GM12878 (cell line): Measurements from ENCODE around the gene PCSK5. TPM values are rescaled to one million over a fixed set of nuclear protein-coding genes. Genes with fewer than 3 reads are reported as not detected.

Experiments used
- ATAC-seq: fragments of 200-7000 bp; cut with Tn5 transposase; 3 replicates; pipeline ENCODE4 v1.9.1; 2020; ENCODE audit warnings: mild to moderate bottlenecking, moderate library complexity
- BruUV-seq: library from RNA; stranded (reverse); fragments of 400-500 nt; replicated peaks from 2 replicates; lab custom pipeline; 2021; lab: Mats Ljungman, UMichigan
- CTCF ChIA-PET: fragments of 300-600 bp; sonication (Branson Sonifier 250); formaldehyde crosslinking; extraction: SDS; loops from one replicate; lab custom pipeline; 2021; ENCODE audit warnings: inconsistent platforms; lab: Yijun Ruan, JAX
- POLR2A ChIA-PET: fragments of 350-600 bp; formaldehyde crosslinking; extraction: SDS; loops from one replicate; lab custom pipeline; 2021; ENCODE audit warnings: inconsistent platforms; lab: Charles Lee
- RAD21 ChIA-PET: fragments of 300-600 bp; sonication (Branson Sonifier 250); formaldehyde crosslinking; loops from one replicate; lab custom pipeline; 2023; ENCODE audit warnings: antibody characterized with exemption; ENCODE audit not compliant: unreplicated experiment; lab: Charles Lee
- SMC1A ChIA-PET: fragments of 300-600 bp; sonication (Branson Sonifier 250); formaldehyde crosslinking; loops from one replicate; lab custom pipeline; 2023; ENCODE audit not compliant: unreplicated experiment, uncharacterized antibody; lab: Charles Lee
- DNase-seq: peaks from one replicate; pipeline ENCODE4 v3.0.0-alpha.2; 2011; ENCODE audit warnings: low read depth, low spot score
- FAIRE-seq: peaks from 3 replicates; lab custom pipeline; 2011; peaks lifted over from hg19 to GRCh38; lab: Jason Lieb, UNC
- H2AFZ ChIP-seq: 2 replicates; pipeline ENCODE4 v1.6.0; 2011; ENCODE audit warnings: low read depth, low read length, control low read depth; ENCODE audit not compliant: control insufficient read depth
- H3K27ac ChIP-seq: 2 replicates; pipeline ENCODE4 v1.5.1; 2011; ENCODE audit warnings: control low read depth; ENCODE audit not compliant: control insufficient read depth, insufficient read depth
- H3K27me3 ChIP-seq, 2 experiments: replicated peaks in 1 of 2; 2 replicates each; pipeline versions ENCODE4 v1.6.0 to v1.6.1; 2011; ENCODE audit warnings: low read length in 1 of 2; ENCODE audit not compliant: control insufficient read depth in 2 of 2, insufficient read depth in 2 of 2
- H3K36me3 ChIP-seq, 2 experiments: 2 replicates each; pipeline ENCODE4 v1.5.1; 2011; ENCODE audit warnings: low read length in 1 of 2; ENCODE audit not compliant: control insufficient read depth in 2 of 2, insufficient read depth in 2 of 2
- H3K4me1 ChIP-seq: 2 replicates; pipeline ENCODE4 v1.6.1; 2011; ENCODE audit warnings: mild to moderate bottlenecking, low read length, moderate library complexity, mixed read lengths; ENCODE audit not compliant: control insufficient read depth, insufficient read depth
- H3K4me2 ChIP-seq: 2 replicates; pipeline ENCODE4 v1.6.0; 2011; ENCODE audit warnings: control low read depth; ENCODE audit not compliant: control insufficient read depth, insufficient read depth
- H3K4me3 ChIP-seq: fragments of 200-600 bp; sonication (generic); 2 replicates; pipeline ENCODE4 v1.5.1; 2016
- H3K79me2 ChIP-seq: 2 replicates; pipeline ENCODE4 v1.6.0; 2011; ENCODE audit warnings: low read length; ENCODE audit not compliant: control insufficient read depth, insufficient read depth
- H3K9ac ChIP-seq: 2 replicates; pipeline ENCODE4 v1.8.0; 2011; ENCODE audit warnings: low read length, control low read depth, mixed read lengths; ENCODE audit not compliant: control insufficient read depth, insufficient read depth
- H3K9me3 ChIP-seq: replicated peaks from 3 replicates; pipeline ENCODE4 v1.5.1; 2011; ENCODE audit warnings: mild to moderate bottlenecking, low read length; ENCODE audit not compliant: control insufficient read depth, insufficient read depth
- H4K20me1 ChIP-seq: 2 replicates; pipeline ENCODE4 v1.6.0; 2011; ENCODE audit not compliant: control insufficient read depth, insufficient read depth
- BCL11A ChIP-seq: IDR thresholded peaks from 2 replicates; pipeline ENCODE4 v1.6.1; 2011; ENCODE audit warnings: low read depth, low read length
- BMI1 ChIP-seq: fragments of 450-650 bp; IDR thresholded peaks from 2 replicates; pipeline ENCODE4 v1.6.1; 2016; ENCODE audit warnings: mild to moderate bottlenecking, moderate library complexity, borderline replicate concordance
- CBX5 ChIP-seq: sonication (generic); IDR thresholded peaks from 2 replicates; pipeline ENCODE4 v1.6.1; 2016; ENCODE audit warnings: low read depth, moderate library complexity, mild to moderate bottlenecking, inconsistent platforms
- CREB1 ChIP-seq: IDR thresholded peaks from 2 replicates; pipeline ENCODE4 v1.6.1; 2012; ENCODE audit warnings: low read depth, mild to moderate bottlenecking, inconsistent platforms
- DPF2 ChIP-seq: fragments of 450-650 bp; IDR thresholded peaks from 2 replicates; pipeline ENCODE4 v1.6.1; 2017; ENCODE audit warnings: mild to moderate bottlenecking
- FOS ChIP-seq: IDR thresholded peaks from 3 replicates; pipeline ENCODE4 v1.6.1; 2011; ENCODE audit warnings: borderline replicate concordance; ENCODE audit not compliant: insufficient read length; ENCODE audit errors: extremely low read depth
- USF1 ChIP-seq: IDR thresholded peaks from 2 replicates; pipeline ENCODE4 v1.6.1; 2011; ENCODE audit warnings: borderline replicate concordance, low read depth, mild to moderate bottlenecking, moderate library complexity, mixed read lengths, low read length; ENCODE audit not compliant: insufficient read depth; ENCODE audit errors: extremely low read length
- ZNF274 ChIP-seq: IDR thresholded peaks from one replicate; pipeline ENCODE4 v1.8.0; 2011; ENCODE audit not compliant: insufficient read length, insufficient read depth
- in situ Hi-C: fragments of 300-500 bp; cut with MboI; formaldehyde crosslinking; loops from 9 replicates; pipeline ENCODE4 v1.14.3; 2018; ENCODE audit warnings: mixed read lengths
- intact Hi-C: fragments of 100-400 bp; cut with micrococcal nuclease; formaldehyde crosslinking; loops from one replicate; pipeline ENCODE4 v1.14.2; 2022; ENCODE audit not compliant: unreplicated experiment
- polyA plus RNA-seq, 11 experiments: library from polyadenylated mRNA; depleted of rRNA in 4 of 11; unstranded in 6 of 11; stranded (reverse) in 5 of 11; fragments of >200 nt; fragmentation: Nextera tagmentation in 4 of 11; fragmentation: Illumina TruSeq in 1 of 11; extraction: Ambion mirVana in 4 of 11; extraction: Trizol in 1 of 11; gene quantifications; 1 replicate in 1 of 11; 2 replicates in 10 of 11; pipeline versions ENCODE4 v1.2.1 to v1.2.3, GENCODE V29; 2011 to 2016; ENCODE audit warnings: inconsistent platforms in 2 of 11, missing spikeins in 2 of 11, low read depth in 1 of 11
- total RNA-seq, 4 experiments: library from RNA; depleted of rRNA in 3 of 4; stranded (reverse); fragments of >200 nt in 3 of 4; fragmentation: Illumina TruSeq in 1 of 4; extraction: Trizol in 1 of 4; gene quantifications; 2 replicates each; pipeline versions ENCODE4 v1.2.1 to v1.2.3, GENCODE V29; 2013 to 2021
- TF ChIP-seq, protein P1 (sequence below): fragments of 450-650 bp; IDR thresholded peaks from 2 replicates; pipeline ENCODE4 v1.6.1; 2017; ENCODE audit warnings: mild to moderate bottlenecking
- TF ChIP-seq, protein P2 (sequence below): IDR thresholded peaks from 2 replicates; pipeline ENCODE4 v1.6.1; 2011; ENCODE audit warnings: low read depth, mild to moderate bottlenecking, low read length, moderate library complexity, borderline replicate concordance; ENCODE audit errors: extremely low read depth
- TF ChIP-seq, protein P3 (sequence below), 3 experiments: IDR thresholded peaks in 2 of 3; conservative IDR thresholded peaks in 1 of 3; 2 replicates each; pipeline ENCODE4 v1.5.1; 2011; ENCODE audit warnings: low read depth in 3 of 3, low read length in 3 of 3, mild to moderate bottlenecking in 3 of 3, control low read depth in 2 of 3, moderate library complexity in 2 of 3, inconsistent platforms in 1 of 3, mixed read lengths in 1 of 3; ENCODE audit not compliant: control insufficient read depth in 2 of 3, insufficient read depth in 1 of 3; ENCODE audit errors: extremely low read depth in 1 of 3
- TF ChIP-seq, protein P4 (sequence below): fragments of 450-650 bp; IDR thresholded peaks from 2 replicates; pipeline ENCODE4 v1.6.1; 2017; ENCODE audit warnings: mild to moderate bottlenecking, moderate library complexity

PCSK5 gene
- total and polyA plus RNA-seq, 10 of the 15 experiments (the other 5 are each of a cell fraction or from before 2014, with no cell fraction given), result 0.01 to 0.13 (median 0.04) TPM; not detected in 3

GRCh38 chr9:75903785-75904360 is 13.4 kb downstream of the PCSK5 start (continued):
- no peak for TF ChIP-seq USF1
- no peak for TF ChIP-seq BMI1
- TF ChIP-seq CBX5, result no peak
- TF ChIP-seq CREB1, result no peak
- TF ChIP-seq, protein P1, sequence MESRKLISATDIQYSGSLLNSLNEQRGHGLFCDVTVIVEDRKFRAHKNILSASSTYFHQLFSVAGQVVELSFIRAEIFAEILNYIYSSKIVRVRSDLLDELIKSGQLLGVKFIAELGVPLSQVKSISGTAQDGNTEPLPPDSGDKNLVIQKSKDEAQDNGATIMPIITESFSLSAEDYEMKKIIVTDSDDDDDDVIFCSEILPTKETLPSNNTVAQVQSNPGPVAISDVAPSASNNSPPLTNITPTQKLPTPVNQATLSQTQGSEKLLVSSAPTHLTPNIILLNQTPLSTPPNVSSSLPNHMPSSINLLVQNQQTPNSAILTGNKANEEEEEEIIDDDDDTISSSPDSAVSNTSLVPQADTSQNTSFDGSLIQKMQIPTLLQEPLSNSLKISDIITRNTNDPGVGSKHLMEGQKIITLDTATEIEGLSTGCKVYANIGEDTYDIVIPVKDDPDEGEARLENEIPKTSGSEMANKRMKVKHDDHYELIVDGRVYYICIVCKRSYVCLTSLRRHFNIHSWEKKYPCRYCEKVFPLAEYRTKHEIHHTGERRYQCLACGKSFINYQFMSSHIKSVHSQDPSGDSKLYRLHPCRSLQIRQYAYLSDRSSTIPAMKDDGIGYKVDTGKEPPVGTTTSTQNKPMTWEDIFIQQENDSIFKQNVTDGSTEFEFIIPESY, result no peak
- no peak for TF ChIP-seq BCL11A
- TF ChIP-seq, protein P2, sequence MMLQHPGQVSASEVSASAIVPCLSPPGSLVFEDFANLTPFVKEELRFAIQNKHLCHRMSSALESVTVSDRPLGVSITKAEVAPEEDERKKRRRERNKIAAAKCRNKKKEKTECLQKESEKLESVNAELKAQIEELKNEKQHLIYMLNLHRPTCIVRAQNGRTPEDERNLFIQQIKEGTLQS, result no peak

DNA sequence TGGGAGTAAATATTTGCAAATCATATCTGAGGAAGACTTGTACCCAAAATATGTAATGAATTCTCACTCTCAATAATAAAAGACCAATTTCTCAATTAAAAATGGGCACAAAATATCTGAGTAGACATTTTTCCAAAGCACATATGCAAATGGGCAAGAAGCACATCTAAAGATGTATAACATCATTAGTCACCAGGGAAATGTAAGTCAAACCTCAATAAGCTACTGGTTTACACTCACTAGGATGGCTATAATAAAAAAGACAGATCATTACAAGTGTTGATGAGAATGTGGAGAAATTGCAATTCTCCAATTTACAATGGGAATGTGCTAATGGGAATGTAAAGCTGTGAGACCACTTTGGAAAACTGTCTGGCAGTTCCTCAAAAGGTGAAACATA is 13.9 kb downstream of the PCSK5 start:
- Histone ChIP-seq H2AFZ (no peak overlapping the region), H3K4me1 (no peaks in the 10 kb centered on the region), H3K4me2 (no peak overlapping the region), H3K27me3 (no peaks in the 10 kb centered on the region), H4K20me1 (no peaks in the 10 kb centered on the region), H3K4me3 (no peak overlapping the region), H3K36me3 (no peaks in the 10 kb centered on the region), H3K27ac (no peak overlapping the region), H3K9ac (no peak overlapping the region), H3K9me3 (no peaks in the 10 kb centered on the region), H3K79me2 (no peaks in the 10 kb centered on the region)
- DNase-seq, result no peak
- in situ Hi-C loops (no loop called here), intact Hi-C loops (no loop called here)
- FAIRE-seq, result no peak
- ChIA-PET RAD21 (no interaction called here), CTCF (no interaction called here), SMC1A (no interaction called here), POLR2A (no interaction called here)
- no TSS peak for BruUV-seq
- no peak for ATAC-seq
- TF ChIP-seq DPF2 (no peak), FOS (no peak), ZNF274 (no peak)
- TF ChIP-seq, protein P3, sequence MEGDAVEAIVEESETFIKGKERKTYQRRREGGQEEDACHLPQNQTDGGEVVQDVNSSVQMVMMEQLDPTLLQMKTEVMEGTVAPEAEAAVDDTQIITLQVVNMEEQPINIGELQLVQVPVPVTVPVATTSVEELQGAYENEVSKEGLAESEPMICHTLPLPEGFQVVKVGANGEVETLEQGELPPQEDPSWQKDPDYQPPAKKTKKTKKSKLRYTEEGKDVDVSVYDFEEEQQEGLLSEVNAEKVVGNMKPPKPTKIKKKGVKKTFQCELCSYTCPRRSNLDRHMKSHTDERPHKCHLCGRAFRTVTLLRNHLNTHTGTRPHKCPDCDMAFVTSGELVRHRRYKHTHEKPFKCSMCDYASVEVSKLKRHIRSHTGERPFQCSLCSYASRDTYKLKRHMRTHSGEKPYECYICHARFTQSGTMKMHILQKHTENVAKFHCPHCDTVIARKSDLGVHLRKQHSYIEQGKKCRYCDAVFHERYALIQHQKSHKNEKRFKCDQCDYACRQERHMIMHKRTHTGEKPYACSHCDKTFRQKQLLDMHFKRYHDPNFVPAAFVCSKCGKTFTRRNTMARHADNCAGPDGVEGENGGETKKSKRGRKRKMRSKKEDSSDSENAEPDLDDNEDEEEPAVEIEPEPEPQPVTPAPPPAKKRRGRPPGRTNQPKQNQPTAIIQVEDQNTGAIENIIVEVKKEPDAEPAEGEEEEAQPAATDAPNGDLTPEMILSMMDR (IDR thresholded peaks at IDR 0.05 in 2 of 3, conservative IDR thresholded peaks at IDR 0.05 in 1 of 3; ENCODE audit: control insufficient read depth in 2 of 3, extremely low read depth in 1 of 3, insufficient read depth in 1 of 3, low read depth in 3 of 3, low read length in 3 of 3), result no peak
- TF ChIP-seq, protein P4, sequence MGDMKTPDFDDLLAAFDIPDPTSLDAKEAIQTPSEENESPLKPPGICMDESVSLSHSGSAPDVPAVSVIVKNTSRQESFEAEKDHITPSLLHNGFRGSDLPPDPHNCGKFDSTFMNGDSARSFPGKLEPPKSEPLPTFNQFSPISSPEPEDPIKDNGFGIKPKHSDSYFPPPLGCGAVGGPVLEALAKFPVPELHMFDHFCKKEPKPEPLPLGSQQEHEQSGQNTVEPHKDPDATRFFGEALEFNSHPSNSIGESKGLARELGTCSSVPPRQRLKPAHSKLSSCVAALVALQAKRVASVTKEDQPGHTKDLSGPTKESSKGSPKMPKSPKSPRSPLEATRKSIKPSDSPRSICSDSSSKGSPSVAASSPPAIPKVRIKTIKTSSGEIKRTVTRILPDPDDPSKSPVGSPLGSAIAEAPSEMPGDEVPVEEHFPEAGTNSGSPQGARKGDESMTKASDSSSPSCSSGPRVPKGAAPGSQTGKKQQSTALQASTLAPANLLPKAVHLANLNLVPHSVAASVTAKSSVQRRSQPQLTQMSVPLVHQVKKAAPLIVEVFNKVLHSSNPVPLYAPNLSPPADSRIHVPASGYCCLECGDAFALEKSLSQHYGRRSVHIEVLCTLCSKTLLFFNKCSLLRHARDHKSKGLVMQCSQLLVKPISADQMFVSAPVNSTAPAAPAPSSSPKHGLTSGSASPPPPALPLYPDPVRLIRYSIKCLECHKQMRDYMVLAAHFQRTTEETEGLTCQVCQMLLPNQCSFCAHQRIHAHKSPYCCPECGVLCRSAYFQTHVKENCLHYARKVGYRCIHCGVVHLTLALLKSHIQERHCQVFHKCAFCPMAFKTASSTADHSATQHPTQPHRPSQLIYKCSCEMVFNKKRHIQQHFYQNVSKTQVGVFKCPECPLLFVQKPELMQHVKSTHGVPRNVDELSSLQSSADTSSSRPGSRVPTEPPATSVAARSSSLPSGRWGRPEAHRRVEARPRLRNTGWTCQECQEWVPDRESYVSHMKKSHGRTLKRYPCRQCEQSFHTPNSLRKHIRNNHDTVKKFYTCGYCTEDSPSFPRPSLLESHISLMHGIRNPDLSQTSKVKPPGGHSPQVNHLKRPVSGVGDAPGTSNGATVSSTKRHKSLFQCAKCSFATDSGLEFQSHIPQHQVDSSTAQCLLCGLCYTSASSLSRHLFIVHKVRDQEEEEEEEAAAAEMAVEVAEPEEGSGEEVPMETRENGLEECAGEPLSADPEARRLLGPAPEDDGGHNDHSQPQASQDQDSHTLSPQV, result no peak
